DOHH2 (cell line): ENCODE data around the gene SLC2A4RG.

ENCODE experiments used
- H3F3A ChIP-seq: fragments of 200-600 bp; sonication (generic), shearing (Covaris generic); 2 replicates; pipeline ENCODE4 v1.6.0; 2016; ENCODE audit warnings: antibody characterized with exemption, mild to moderate bottlenecking; ENCODE audit not compliant: control insufficient read depth, insufficient read depth
- H3K27ac ChIP-seq: fragments of 200-600 bp; sonication (generic); 2 replicates; pipeline ENCODE4 v1.5.1; 2014; ENCODE audit warnings: low read depth, mild to moderate bottlenecking, low read length, moderate library complexity
- H3K27me3 ChIP-seq: fragments of 200-600 bp; sonication (generic); 2 replicates; pipeline ENCODE4 v1.6.1; 2014; ENCODE audit warnings: mild to moderate bottlenecking, low read length, mixed read lengths; ENCODE audit not compliant: control insufficient read depth
- H3K36me3 ChIP-seq: fragments of 200-600 bp; sonication (generic); 2 replicates; pipeline ENCODE4 v1.6.1; 2014; ENCODE audit warnings: mild to moderate bottlenecking, low read length, moderate library complexity, mixed read lengths; ENCODE audit not compliant: control insufficient read depth
- H3K4me1 ChIP-seq: fragments of 200-600 bp; sonication (generic); 2 replicates; pipeline ENCODE4 v1.6.1; 2014; ENCODE audit warnings: mild to moderate bottlenecking, low read length, mixed read lengths; ENCODE audit not compliant: control insufficient read depth
- H3K4me2 ChIP-seq: fragments of 200-600 bp; sonication (generic); 2 replicates; pipeline ENCODE4 v1.6.0; 2014; ENCODE audit warnings: mild to moderate bottlenecking, low read length, moderate library complexity
- H3K4me3 ChIP-seq: fragments of 200-600 bp; sonication (generic); 2 replicates; pipeline ENCODE4 v1.5.1; 2014; ENCODE audit warnings: mild to moderate bottlenecking, low read length, mixed read lengths
- H3K79me2 ChIP-seq: fragments of 200-600 bp; sonication (generic); 2 replicates; pipeline ENCODE4 v1.6.1; 2014; ENCODE audit warnings: mild to moderate bottlenecking, low read length, mixed read lengths; ENCODE audit not compliant: control insufficient read depth
- H3K9me2 ChIP-seq: fragments of 200-600 bp; sonication (generic); replicated peaks from 2 replicates; pipeline ENCODE4 v1.6.1; 2014; ENCODE audit warnings: mild to moderate bottlenecking, low read length, mixed read lengths; ENCODE audit not compliant: control insufficient read depth
- H3K9me3 ChIP-seq: fragments of 200-600 bp; sonication (generic); 2 replicates; pipeline ENCODE4 v1.6.1; 2014; ENCODE audit warnings: antibody characterized with exemption, low read length, mixed read lengths; ENCODE audit not compliant: control insufficient read depth, insufficient read depth
- H4K20me1 ChIP-seq: fragments of 200-600 bp; sonication (generic); 2 replicates; pipeline ENCODE4 v1.6.0; 2014; ENCODE audit warnings: low read depth, mild to moderate bottlenecking, antibody characterized with exemption, low read length, moderate library complexity; ENCODE audit not compliant: control insufficient read depth, insufficient read depth
- EZH2phosphoT487 ChIP-seq: fragments of 200-600 bp; sonication (generic); IDR thresholded peaks from 2 replicates; pipeline ENCODE4 v1.6.1; 2017; ENCODE audit warnings: borderline replicate concordance, mild to moderate bottlenecking, antibody characterized with exemption, low read length, moderate library complexity, mixed read lengths
- TF ChIP-seq, protein P1 (sequence below): fragments of 200-600 bp; sonication (generic); IDR thresholded peaks from one replicate; pipeline ENCODE4 v1.5.1; 2014; ENCODE audit warnings: antibody characterized with exemption, mild to moderate bottlenecking, low read depth, low read length; ENCODE audit not compliant: poor library complexity, severe bottlenecking

Gene SLC2A4RG

DNA sequence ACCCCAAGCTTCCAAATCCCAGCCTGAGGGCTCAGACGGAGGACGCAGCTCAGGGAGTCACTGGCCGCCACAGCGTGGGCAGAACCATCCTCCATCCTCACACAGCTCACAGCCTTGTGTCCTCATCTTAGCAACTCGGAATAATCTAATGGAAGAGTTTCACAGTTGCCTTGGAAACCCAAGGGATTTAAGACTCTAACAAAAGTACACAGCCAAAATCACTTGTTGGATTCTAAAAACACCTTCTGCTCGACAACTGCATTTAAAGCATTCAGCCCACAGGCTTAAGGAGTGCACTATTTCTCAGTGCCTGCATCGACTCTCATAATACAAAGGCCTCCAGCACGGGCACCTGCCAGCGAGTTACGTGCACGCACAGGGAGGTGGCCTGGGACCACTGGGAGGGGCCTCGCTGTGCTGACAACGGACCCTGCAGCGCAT lies 46.1 kb downstream of the SLC2A4RG start:
- no peaks in the 10 kb centered on the region for H3K36me3 ChIP-seq
- no peaks in the 10 kb centered on the region for H3K9me3 ChIP-seq
- H3K4me1 ChIP-seq: peaks cover 8% of the 10 kb centered on the region
- no peaks in the 10 kb centered on the region for H3F3A ChIP-seq
- H3K4me3 ChIP-seq: no peak overlapping the region
- H3K27me3 ChIP-seq: no peaks in the 10 kb centered on the region
- H3K4me2 ChIP-seq: no peak overlapping the region
- H3K9me2 ChIP-seq: no peaks in the 10 kb centered on the region
- H4K20me1 ChIP-seq: no peaks in the 10 kb centered on the region
- no peak for TF ChIP-seq EZH2phosphoT487
- TF ChIP-seq, protein P1, sequence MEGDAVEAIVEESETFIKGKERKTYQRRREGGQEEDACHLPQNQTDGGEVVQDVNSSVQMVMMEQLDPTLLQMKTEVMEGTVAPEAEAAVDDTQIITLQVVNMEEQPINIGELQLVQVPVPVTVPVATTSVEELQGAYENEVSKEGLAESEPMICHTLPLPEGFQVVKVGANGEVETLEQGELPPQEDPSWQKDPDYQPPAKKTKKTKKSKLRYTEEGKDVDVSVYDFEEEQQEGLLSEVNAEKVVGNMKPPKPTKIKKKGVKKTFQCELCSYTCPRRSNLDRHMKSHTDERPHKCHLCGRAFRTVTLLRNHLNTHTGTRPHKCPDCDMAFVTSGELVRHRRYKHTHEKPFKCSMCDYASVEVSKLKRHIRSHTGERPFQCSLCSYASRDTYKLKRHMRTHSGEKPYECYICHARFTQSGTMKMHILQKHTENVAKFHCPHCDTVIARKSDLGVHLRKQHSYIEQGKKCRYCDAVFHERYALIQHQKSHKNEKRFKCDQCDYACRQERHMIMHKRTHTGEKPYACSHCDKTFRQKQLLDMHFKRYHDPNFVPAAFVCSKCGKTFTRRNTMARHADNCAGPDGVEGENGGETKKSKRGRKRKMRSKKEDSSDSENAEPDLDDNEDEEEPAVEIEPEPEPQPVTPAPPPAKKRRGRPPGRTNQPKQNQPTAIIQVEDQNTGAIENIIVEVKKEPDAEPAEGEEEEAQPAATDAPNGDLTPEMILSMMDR: no peak
- H3K79me2 ChIP-seq: no peaks in the 10 kb centered on the region
- no peak overlapping the region for H3K27ac ChIP-seq

DNA sequence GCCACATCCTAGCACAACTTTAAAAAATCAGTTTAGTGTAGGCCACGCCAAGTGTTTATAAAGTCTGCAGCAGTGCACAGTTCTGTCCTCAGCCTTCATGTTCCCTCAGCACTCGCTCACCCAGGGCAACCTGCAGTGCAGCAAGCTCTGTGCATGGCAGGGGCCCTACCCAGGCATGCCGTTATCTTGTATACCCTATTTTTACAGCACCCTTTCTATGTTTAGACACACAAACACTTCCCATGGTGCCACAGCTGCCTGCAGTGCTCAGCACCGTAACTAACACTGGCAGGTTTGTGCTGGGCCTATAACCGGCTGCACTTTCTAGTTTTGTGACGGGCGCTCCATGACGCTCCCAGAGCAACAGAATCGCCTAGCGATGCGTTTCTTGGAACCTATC lies 47.7 kb downstream of the SLC2A4RG start:
- H3K4me3 ChIP-seq: no peak overlapping the region
- H3F3A ChIP-seq: no peaks in the 10 kb centered on the region
- H3K27me3 ChIP-seq: no peaks in the 10 kb centered on the region
- no peak overlapping the region for H3K4me2 ChIP-seq
- no peaks in the 10 kb centered on the region for H3K79me2 ChIP-seq
- peaks cover under 1% of the 10 kb centered on the region; the same call in 1 of the 2 replicates for H3K4me1 ChIP-seq
- no peaks in the 10 kb centered on the region for H3K9me3 ChIP-seq
- no peak for TF ChIP-seq EZH2phosphoT487
- TF ChIP-seq, protein P1: no peak
- no peaks in the 10 kb centered on the region for H3K36me3 ChIP-seq
- no peaks in the 10 kb centered on the region for H4K20me1 ChIP-seq
- no peaks in the 10 kb centered on the region for H3K9me2 ChIP-seq
- no peak overlapping the region for H3K27ac ChIP-seq

DNA sequence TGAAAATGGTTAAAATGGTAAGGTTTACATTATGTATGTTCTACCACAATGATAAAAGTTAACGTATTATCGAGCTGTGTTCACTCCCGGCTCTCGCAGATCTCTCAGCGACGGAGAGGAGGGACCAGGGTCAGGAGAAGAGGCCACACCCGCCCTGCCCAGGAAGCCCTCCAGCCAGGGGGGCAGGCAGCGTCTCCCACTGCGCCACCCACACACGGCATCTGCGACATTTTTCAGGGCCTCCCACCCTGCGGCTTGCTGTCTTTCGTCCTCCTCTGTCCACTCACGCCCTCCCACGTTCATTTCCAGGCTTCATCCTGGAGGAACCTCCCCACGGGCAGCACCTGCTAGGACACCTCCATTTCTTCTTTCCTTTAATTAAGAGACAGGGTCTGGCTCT lies 48.2 kb downstream of the SLC2A4RG start:
- no peaks in the 10 kb centered on the region for H3K9me3 ChIP-seq
- no peaks in the 10 kb centered on the region for H4K20me1 ChIP-seq
- H3K4me3 ChIP-seq: no peak overlapping the region
- no peaks in the 10 kb centered on the region for H3K27me3 ChIP-seq
- no peak overlapping the region for H3K27ac ChIP-seq
- no peaks in the 10 kb centered on the region for H3F3A ChIP-seq
- H3K9me2 ChIP-seq: no peaks in the 10 kb centered on the region
- no peaks in the 10 kb centered on the region for H3K79me2 ChIP-seq
- H3K36me3 ChIP-seq: no peaks in the 10 kb centered on the region
- TF ChIP-seq, protein P1: no peak
- no peak for TF ChIP-seq EZH2phosphoT487
- no peak overlapping the region for H3K4me2 ChIP-seq
- H3K4me1 ChIP-seq: no peaks in the 10 kb centered on the region
